Measurements from ENCODE around the gene PRG2.
A peak's percentile ranks its signal among the peaks of the same experiment; 100 is the strongest.
"Not testable (repeated sequence)": the region's sequence is repeated elsewhere in the genome, so short reads cannot be mapped to it uniquely, and the experiment has no call there.

Gene PRG2

GRCh38 chr11:57376095-57377090 is 14.1 kb downstream of the PRG2 start:
- DNase-seq: no peak
- intact Hi-C loops (cut with DNase I): no loop called here

GRCh38 chr11:57375490-57375889 is 15.0 kb downstream of the PRG2 start:
- no peak for DNase-seq
- intact Hi-C loops (cut with DNase I): no loop called here

GRCh38 chr11:57374966-57375365 is 15.5 kb downstream of the PRG2 start:
- intact Hi-C loops (cut with DNase I): no loop called here
- no peak for DNase-seq

- intact Hi-C loops (cut with DNase I): no loop called here
- DNase-seq: no peak
These were observed 17.3 kb downstream of the PRG2 start for GRCh38 chr11:57373146-57373545.

- intact Hi-C loops (cut with DNase I): no loop called here
- no peak for DNase-seq
These were observed 19.5 kb downstream of the PRG2 start for GRCh38 chr11:57370941-57371340.

- DNase-seq: no peak
- intact Hi-C loops (cut with DNase I): no loop called here
These were observed 20.2 kb downstream of the PRG2 start for GRCh38 chr11:57370251-57370650.

- intact Hi-C loops (cut with DNase I): no loop called here
- DNase-seq: no peak
These were observed 21.6 kb downstream of the PRG2 start for GRCh38 chr11:57368845-57369232.

GRCh38 chr11:57368106-57368844 is 22.2 kb downstream of the PRG2 start:
- no peak for DNase-seq
- intact Hi-C loops (cut with DNase I): no loop called here

GRCh38 chr11:57364851-57365660 is 25.4 kb downstream of the PRG2 start:
- peak in 32 of 42 donors; percentile 18 to 87 (median 52) for DNase-seq
- intact Hi-C loops (cut with DNase I): no loop called here

- DNase-seq: no peak
- intact Hi-C loops (cut with DNase I): no loop called here
These were observed 27.0 kb downstream of the PRG2 start for GRCh38 chr11:57363131-57364080.

- intact Hi-C loops (cut with DNase I): no loop called here
- DNase-seq: no peak
These were observed 28.5 kb downstream of the PRG2 start for GRCh38 chr11:57361926-57362325.

- DNase-seq; intact Hi-C loops (cut with DNase I): not testable (repeated sequence)
These were observed 29.0 kb downstream of the PRG2 start for GRCh38 chr11:57361420-57361819.

GRCh38 chr11:57360991-57361390 is 29.5 kb downstream of the PRG2 start:
- intact Hi-C loops (cut with DNase I): no loop called here
- DNase-seq: no peak

- intact Hi-C loops (cut with DNase I): no loop called here
These were observed 30.4 kb downstream of the PRG2 start for GRCh38 chr11:57359896-57360690.

GRCh38 chr11:57359396-57359795 is 31.1 kb downstream of the PRG2 start:
- intact Hi-C loops (cut with DNase I): no loop called here
- DNase-seq: no peak

More at GRCh38 chr11:57359896-57360690, 30.4 kb downstream of the PRG2 start:
- DNase-seq: no peak

GRCh38 chr11:57358991-57359390 is 31.5 kb downstream of the PRG2 start:
- peak in 5 of 42 donors; percentile 10 to 42 (median 33) for DNase-seq
- intact Hi-C loops (cut with DNase I): no loop called here

GRCh38 chr11:57358543-57358961 is 31.9 kb downstream of the PRG2 start:
- intact Hi-C loops (cut with DNase I): no loop called here
- DNase-seq: peak in 6 of 42 donors; percentile 11 to 42 (median 24)

Data from head of caudate nucleus (tissue), 42 donors.